HG03432 (cell line): ENCODE results near the gene RIC1.

ENCODE experiments used
- ATAC-seq: cut with Tn5 transposase; IDR thresholded peaks from one replicate; pipeline ENCODE4 v1.9.1; 2021; ENCODE audit warnings: mild to moderate bottlenecking, moderate library complexity; ENCODE audit not compliant: unreplicated experiment

Gene RIC1

GRCh38 chr9:5820425-5820824 is 191.5 kb downstream of the RIC1 start:
- ATAC-seq: no peak

- no peak for ATAC-seq
Observed at GRCh38 chr9:5825223-5825622, 196.3 kb downstream of the RIC1 start.
